ENCODE results near the gene TMEM50A.
"Not testable (repeated sequence)": the region's sequence is repeated elsewhere in the genome, so short reads cannot be mapped to it uniquely, and the experiment has no call there.

TMEM50A gene

GRCh38 chr1:25389721-25390120 lies 51.6 kb downstream of the TMEM50A start:
- DNase-seq: not testable (repeated sequence)

GRCh38 chr1:25392841-25393240 lies 54.7 kb downstream of the TMEM50A start:
- no peak for DNase-seq

- not testable (repeated sequence) for DNase-seq
These were observed 59.4 kb downstream of the TMEM50A start for GRCh38 chr1:25397549-25397948.

- not testable (repeated sequence) for DNase-seq
These were observed 59.9 kb downstream of the TMEM50A start for GRCh38 chr1:25398079-25398478.

GRCh38 chr1:25402947-25403803 lies 65.0 kb downstream of the TMEM50A start:
- not testable (repeated sequence) for DNase-seq

- DNase-seq: not testable (repeated sequence)
These were observed 67.7 kb downstream of the TMEM50A start for GRCh38 chr1:25405731-25406305.

- not testable (repeated sequence) for DNase-seq
These were observed 71.7 kb downstream of the TMEM50A start for GRCh38 chr1:25409641-25410427.
